HCT116 (cell line): ENCODE results near the gene BMP8B. TPM values are rescaled to one million over a fixed set of nuclear protein-coding genes. Genes with fewer than 3 reads are reported as not detected.
"Not testable (repeated sequence)": the region's sequence is repeated elsewhere in the genome, so short reads cannot be mapped to it uniquely, and the experiment has no call there.

Experiments used
- ATAC-seq: fragments of 200-7000 bp; cut with Tn5 transposase; 2 replicates; pipeline ENCODE4 v1.9.1; 2020; ENCODE audit warnings: mild to moderate bottlenecking, moderate library complexity
- BruUV-seq: library from RNA; stranded (reverse); fragments of 400-500 nt; replicated peaks from 2 replicates; lab custom pipeline; 2021; lab: Mats Ljungman, UMichigan
- CTCF ChIA-PET: fragments of 300-600 bp; sonication (Branson Sonifier 250); formaldehyde crosslinking; loops from one replicate; lab custom pipeline; 2021; ENCODE audit warnings: antibody characterized with exemption; lab: Charles Lee
- POLR2A ChIA-PET: fragments of 300-600, 350-600 bp; sonication (Branson Sonifier 250); formaldehyde crosslinking; loops from one replicate; lab custom pipeline; 2021; ENCODE audit warnings: antibody characterized with exemption; lab: Charles Lee
- RAD21 ChIA-PET, 2 experiments: fragments of 300-600 bp; sonication (Branson Sonifier 250); formaldehyde crosslinking; loops; one replicate each; lab custom pipeline; 2023; ENCODE audit warnings: low total read pairs in 2 of 2; ENCODE audit not compliant: uncharacterized antibody in 2 of 2, unreplicated experiment in 2 of 2, low non-redundant PET in 1 of 2; lab: Charles Lee
- DNase-seq: peaks from one replicate; pipeline ENCODE4 v3.0.0-alpha.2; 2010; ENCODE audit warnings: low read depth, low spot score
- H2AFZ ChIP-seq: fragments of 200-600 bp; shearing (Covaris generic), sonication (generic); 2 replicates; pipeline ENCODE4 v1.6.1; 2017; ENCODE audit warnings: low read depth, mixed run types, mixed read lengths, antibody characterized with exemption, low read length; ENCODE audit not compliant: poor library complexity, severe bottlenecking
- H3K27ac ChIP-seq: 2 replicates; pipeline ENCODE4 v1.5.1; 2012; ENCODE audit warnings: low read depth, low read length
- H3K27me3 ChIP-seq: fragments of 200-600 bp; sonication (generic); 2 replicates; pipeline ENCODE4 v1.6.1; 2016; ENCODE audit warnings: mixed run types, low read length, mixed read lengths; ENCODE audit not compliant: insufficient read depth
- H3K36me3 ChIP-seq, 2 experiments: fragments of 200-500 bp in 1 of 2; fragments of 200-600 bp in 1 of 2; sonication (Bioruptor generic) in 1 of 2; sonication (generic) in 1 of 2; 2 replicates each; pipeline versions ENCODE4 v1.5.1 to v1.6.1; 2014 to 2016; ENCODE audit warnings: low read length in 2 of 2, inconsistent platforms in 1 of 2, mixed read lengths in 1 of 2, mixed run types in 1 of 2; ENCODE audit not compliant: insufficient read depth in 2 of 2, control insufficient read depth in 1 of 2
- H3K4me1 ChIP-seq, 2 experiments: fragments of 200-600 bp in 1 of 2; sonication (generic) in 1 of 2; 2 replicates each; pipeline versions ENCODE4 v1.5.1 to v1.6.1; 2012 to 2017; ENCODE audit warnings: low read length in 2 of 2, inconsistent platforms in 1 of 2, mild to moderate bottlenecking in 1 of 2, mixed read lengths in 1 of 2, mixed run types in 1 of 2, moderate library complexity in 1 of 2; ENCODE audit not compliant: insufficient read depth in 2 of 2, control insufficient read depth in 1 of 2
- H3K4me2 ChIP-seq: fragments of 200-600 bp; sonication (generic); 2 replicates; pipeline ENCODE4 v1.6.1; 2017; ENCODE audit warnings: mixed run types, low read length, mixed read lengths
- H3K4me3 ChIP-seq, 2 experiments: fragments of 200-600 bp in 1 of 2; sonication (generic) in 1 of 2; replicated peaks in 1 of 2; 2 replicates each; pipeline ENCODE4 v1.5.1; 2011 to 2016; ENCODE audit warnings: low read length in 2 of 2, control low read depth in 1 of 2, low read depth in 1 of 2, mild to moderate bottlenecking in 1 of 2, mixed read lengths in 1 of 2, mixed run types in 1 of 2
- H3K79me2 ChIP-seq: fragments of 200-600 bp; sonication (generic); 2 replicates; pipeline ENCODE4 v1.6.1; 2017; ENCODE audit warnings: mild to moderate bottlenecking, mixed run types, low read length, moderate library complexity, mixed read lengths; ENCODE audit not compliant: insufficient read depth
- H3K9ac ChIP-seq: fragments of 200-600 bp; sonication (generic); 2 replicates; pipeline ENCODE4 v1.6.1; 2016; ENCODE audit warnings: low read length, mixed read lengths
- H3K9me2 ChIP-seq: fragments of 200-600 bp; sonication (generic), shearing (Covaris generic); 2 replicates; pipeline ENCODE4 v1.6.1; 2017; ENCODE audit warnings: mixed run types, mild to moderate bottlenecking, moderate library complexity; ENCODE audit not compliant: insufficient read depth
- H3K9me3 ChIP-seq, 2 experiments: fragments of 200-500 bp in 1 of 2; fragments of 200-600 bp in 1 of 2; sonication (Bioruptor generic) in 1 of 2; sonication (generic) in 1 of 2; 2 replicates each; pipeline ENCODE4 v1.6.1; 2014 to 2017; ENCODE audit warnings: low read length in 2 of 2, mixed read lengths in 2 of 2, inconsistent platforms in 1 of 2, low read depth in 1 of 2, mild to moderate bottlenecking in 1 of 2, mixed run types in 1 of 2, moderate library complexity in 1 of 2; ENCODE audit not compliant: control insufficient read depth in 1 of 2, insufficient read depth in 1 of 2
- H4K20me1 ChIP-seq: fragments of 200-600 bp; sonication (generic), shearing (Covaris generic); 2 replicates; pipeline ENCODE4 v1.6.1; 2017; ENCODE audit warnings: mixed run types, mild to moderate bottlenecking, moderate library complexity; ENCODE audit not compliant: insufficient read depth
- CEBPB ChIP-seq: IDR thresholded peaks from 2 replicates; pipeline ENCODE4 v1.6.1; 2012; ENCODE audit warnings: low read depth
- CTCF ChIP-seq, 3 experiments: fragments of 200-600 bp in 1 of 3; sonication (generic) in 1 of 3; IDR thresholded peaks in 2 of 3; conservative IDR thresholded peaks in 1 of 3; 2 replicates each; pipeline ENCODE4 v1.5.1; 2012 to 2017; ENCODE audit warnings: low read depth in 2 of 3, low read length in 2 of 3, antibody characterized with exemption in 1 of 3, borderline replicate concordance in 1 of 3, control low read depth in 1 of 3, mild to moderate bottlenecking in 1 of 3, mixed read lengths in 1 of 3, mixed run types in 1 of 3, moderate library complexity in 1 of 3; ENCODE audit not compliant: insufficient read depth in 1 of 3
- MAX ChIP-seq: IDR thresholded peaks from 2 replicates; pipeline ENCODE4 v1.6.1; 2012
- POLR2A ChIP-seq: IDR thresholded peaks from 2 replicates; pipeline ENCODE4 v1.7.0; 2011; ENCODE audit warnings: borderline replicate concordance; ENCODE audit not compliant: insufficient read depth, insufficient read length; ENCODE audit errors: extremely low read depth
- REST ChIP-seq: IDR thresholded peaks from 2 replicates; pipeline ENCODE4 v1.6.1; 2012; ENCODE audit warnings: low read depth
- SRF ChIP-seq: IDR thresholded peaks from 2 replicates; pipeline ENCODE4 v1.6.1; 2012; ENCODE audit warnings: low read depth
- TCF7L2 ChIP-seq: IDR thresholded peaks from 2 replicates; pipeline ENCODE4 v1.7.0; 2011; ENCODE audit warnings: borderline replicate concordance, inconsistent platforms; ENCODE audit not compliant: insufficient read depth, insufficient read length; ENCODE audit errors: extremely low read depth
- ZBTB33 ChIP-seq: IDR thresholded peaks from 2 replicates; pipeline ENCODE4 v1.6.1; 2011; ENCODE audit warnings: mild to moderate bottlenecking, low read length, moderate library complexity; ENCODE audit not compliant: insufficient replicate concordance; ENCODE audit errors: extremely low read depth
- intact Hi-C: fragments of 100-400 bp; cut with micrococcal nuclease; formaldehyde crosslinking; loops from 2 replicates; pipeline ENCODE4 v1.10.0; 2022
- total RNA-seq: library from RNA; stranded (reverse); gene quantifications from one replicate; pipeline ENCODE4 v1.2.1, GENCODE V29; 2021; ENCODE audit not compliant: unreplicated experiment

The BMP8B gene
- total RNA-seq, 1 experiment from 2014 or later = 9.5 TPM

GRCh38 chr1:39828734-39829133, 40.1 kb upstream of the BMP8B start (continued):
- TF ChIP-seq CEBPB (no peak), MAX (no peak)

- ATAC-seq, H3K4me2 ChIP-seq, H3K4me3 ChIP-seq, BruUV-seq, H3K79me2 ChIP-seq, H3K9me2 ChIP-seq, POLR2A ChIA-PET, H2AFZ ChIP-seq, H3K4me1 ChIP-seq, H3K9me3 ChIP-seq, H3K36me3 ChIP-seq, H4K20me1 ChIP-seq, H3K27ac ChIP-seq, intact Hi-C loops, H3K9ac ChIP-seq, H3K27me3 ChIP-seq, RAD21 ChIA-PET, DNase-seq: not testable (repeated sequence)
- CTCF ChIA-PET = interaction anchor here (1.0 kb wide), 1 partner anchor 29 kb away, joined by 3 read pairs; no protein-coding TSS in a partner anchor
These were observed 39.6 kb upstream of the BMP8B start for GRCh38 chr1:39828255-39828654.

- no peaks in the 10 kb centered on the region for H3K9me2 ChIP-seq
- ATAC-seq (no peak), DNase-seq (no peak)
- H2AFZ ChIP-seq = no peak overlapping the region
- intact Hi-C loops = no loop called here
- ChIA-PET RAD21 (interaction anchor here in 1 of 2 experiments (0.6 kb wide), 1 partner anchor 93 kb away, joined by 3 read pairs; no protein-coding TSS in a partner anchor), POLR2A (no interaction called here), CTCF (no interaction called here)
- H3K9ac ChIP-seq = no peak overlapping the region
- H4K20me1 ChIP-seq = no peaks in the 10 kb centered on the region
- H3K9me3 ChIP-seq = no peaks in the 10 kb centered on the region
- BruUV-seq = no TSS peak
- H3K27me3 ChIP-seq = no peaks in the 10 kb centered on the region
- no peaks in the 10 kb centered on the region for H3K4me1 ChIP-seq
- no peak overlapping the region for H3K27ac ChIP-seq
- no peaks in the 10 kb centered on the region for H3K79me2 ChIP-seq
- H3K4me2 ChIP-seq = no peak overlapping the region
- H3K4me3 ChIP-seq = no peak overlapping the region
- H3K36me3 ChIP-seq = no peaks in the 10 kb centered on the region
- TF ChIP-seq TCF7L2 (no peak), MAX (no peak), POLR2A (no peak), SRF (no peak), REST (no peak), ZBTB33 (no peak), CTCF (IDR thresholded peaks at IDR 0.05 in 2 of 3, conservative IDR thresholded peaks at IDR 0.05 in 1 of 3; ENCODE audit: borderline replicate concordance in 1 of 3, insufficient read depth in 1 of 3, low read depth in 2 of 3, low read length in 2 of 3) (no peak)
These were observed 38.5 kb upstream of the BMP8B start for GRCh38 chr1:39827201-39827600.
